22Rv1 (cell line): ENCODE measurements around the gene JADE1.

Experiments used
- CTCF ChIP-seq: fragments of 450-650 bp; IDR thresholded peaks from 2 replicates; pipeline ENCODE4 v1.5.1; 2017; ENCODE audit warnings: mild to moderate bottlenecking
- ZFX ChIP-seq: fragments of 450-650 bp; IDR thresholded peaks from 2 replicates; pipeline ENCODE4 v1.6.1; 2017; ENCODE audit warnings: antibody characterized with exemption, borderline replicate concordance

GRCh38 chr4:128840711-128841318 lies 31.3 kb downstream of the JADE1 start:
- no peak for TF ChIP-seq CTCF
- TF ChIP-seq ZFX: no peak
